H9 (cell line): Measurements from ENCODE around the gene PDZD2. TPM values are rescaled to one million over a fixed set of nuclear protein-coding genes. Genes with fewer than 3 reads are reported as not detected.

Experiments used
- DNase-seq: peaks from one replicate; pipeline ENCODE4 v3.0.0-alpha.2; 2017
- H2AFZ ChIP-seq: one replicate; pipeline ENCODE4 v1.6.1; 2013; ENCODE audit warnings: mild to moderate bottlenecking, low read length, control low read depth, moderate library complexity
- H2AK5ac ChIP-seq: 2 replicates; pipeline ENCODE4 v1.6.1; 2013; ENCODE audit warnings: low read length, control low read depth, mixed read lengths; ENCODE audit not compliant: insufficient read length
- H2BK120ac ChIP-seq: one replicate; pipeline ENCODE4 v1.6.1; 2013; ENCODE audit warnings: low read depth, mild to moderate bottlenecking, low read length, control low read depth, inconsistent platforms; ENCODE audit not compliant: poor library complexity, severe bottlenecking
- H2BK12ac ChIP-seq: 2 replicates; pipeline ENCODE4 v1.6.1; 2013; ENCODE audit warnings: low read length, control low read depth, mixed read lengths, low read depth; ENCODE audit not compliant: insufficient read length
- H2BK15ac ChIP-seq: 2 replicates; pipeline ENCODE4 v1.6.1; 2013; ENCODE audit warnings: low read depth, low read length, control low read depth
- H2BK20ac ChIP-seq: one replicate; pipeline ENCODE4 v1.6.1; 2013; ENCODE audit warnings: low read depth, mild to moderate bottlenecking, low read length, control low read depth, inconsistent platforms; ENCODE audit not compliant: poor library complexity, severe bottlenecking
- H2BK5ac ChIP-seq: 2 replicates; pipeline ENCODE4 v1.6.1; 2013; ENCODE audit warnings: low read length, control low read depth, mixed read lengths; ENCODE audit not compliant: insufficient read length
- H3K14ac ChIP-seq: 2 replicates; pipeline ENCODE4 v1.6.1; 2013; ENCODE audit warnings: low read length, control low read depth; ENCODE audit not compliant: insufficient read depth
- H3K18ac ChIP-seq: 2 replicates; pipeline ENCODE4 v1.6.1; 2013; ENCODE audit warnings: low read depth, mild to moderate bottlenecking, mixed read lengths, low read length, control low read depth; ENCODE audit not compliant: insufficient read length
- H3K23ac ChIP-seq: 2 replicates; pipeline ENCODE4 v1.6.1; 2013; ENCODE audit warnings: low read length, control low read depth, mixed read lengths, low read depth; ENCODE audit not compliant: insufficient read length
- H3K23me2 ChIP-seq: 2 replicates; pipeline ENCODE4 v1.6.1; 2013; ENCODE audit warnings: low read depth, mild to moderate bottlenecking, mixed read lengths, low read length, control low read depth; ENCODE audit not compliant: insufficient read length, poor library complexity, severe bottlenecking
- H3K27ac ChIP-seq: 2 replicates; pipeline ENCODE4 v1.5.1; 2013; ENCODE audit warnings: low read length, control low read depth, mixed read lengths, low read depth; ENCODE audit not compliant: insufficient read length
- H3K27me3 ChIP-seq: 2 replicates; pipeline ENCODE4 v1.6.1; 2013; ENCODE audit warnings: low read length, control low read depth, inconsistent platforms; ENCODE audit not compliant: insufficient read depth
- H3K4ac ChIP-seq: 2 replicates; pipeline ENCODE4 v1.6.1; 2013; ENCODE audit warnings: low read depth, mild to moderate bottlenecking, control low read depth, inconsistent platforms, low read length, moderate library complexity
- H3K4me1 ChIP-seq: 2 replicates; pipeline ENCODE4 v1.6.1; 2013; ENCODE audit warnings: low read length, control low read depth, inconsistent platforms; ENCODE audit not compliant: insufficient read depth
- H3K4me2 ChIP-seq: 2 replicates; pipeline ENCODE4 v1.6.1; 2013; ENCODE audit warnings: low read length, control low read depth, mixed read lengths; ENCODE audit not compliant: insufficient read length, insufficient read depth
- H3K56ac ChIP-seq: 2 replicates; pipeline ENCODE4 v1.6.1; 2013; ENCODE audit warnings: low read depth, mild to moderate bottlenecking, mixed read lengths, low read length, control low read depth; ENCODE audit not compliant: insufficient read length
- H3K79me1 ChIP-seq: 2 replicates; pipeline ENCODE4 v1.6.1; 2013; ENCODE audit warnings: low read depth, mild to moderate bottlenecking, moderate library complexity, low read length, control low read depth, inconsistent platforms; ENCODE audit not compliant: insufficient read depth, poor library complexity, severe bottlenecking
- H3K79me2 ChIP-seq: 2 replicates; pipeline ENCODE4 v1.6.1; 2013; ENCODE audit warnings: low read length, control low read depth, inconsistent platforms; ENCODE audit not compliant: insufficient read depth
- H3K9ac ChIP-seq: 2 replicates; pipeline ENCODE4 v1.6.1; 2013; ENCODE audit warnings: low read length, control low read depth, mixed read lengths; ENCODE audit not compliant: insufficient read length; ENCODE audit errors: extremely low read depth
- H3K9me3 ChIP-seq: one replicate; pipeline ENCODE4 v1.6.1; 2013; ENCODE audit warnings: low read depth, low read length, inconsistent platforms; ENCODE audit not compliant: control insufficient read depth
- H3T11ph ChIP-seq: one replicate; pipeline ENCODE4 v1.6.1; 2013; ENCODE audit warnings: mild to moderate bottlenecking, low read length, control low read depth, inconsistent platforms
- H4K20me1 ChIP-seq: one replicate; pipeline ENCODE4 v1.6.1; 2013; ENCODE audit not compliant: control insufficient read depth, insufficient read length, insufficient read depth
- H4K5ac ChIP-seq: 2 replicates; pipeline ENCODE4 v1.6.1; 2013; ENCODE audit warnings: low read depth, mild to moderate bottlenecking, mixed read lengths, low read length, control low read depth; ENCODE audit not compliant: insufficient read length
- H4K8ac ChIP-seq: replicated peaks from 2 replicates; pipeline ENCODE4 v1.6.1; 2013; ENCODE audit warnings: low read length, control low read depth, mixed read lengths, low read depth; ENCODE audit not compliant: insufficient read length
- H4K91ac ChIP-seq: 2 replicates; pipeline ENCODE4 v1.6.1; 2013; ENCODE audit warnings: low read depth, mild to moderate bottlenecking, moderate library complexity, mixed read lengths, low read length, control low read depth; ENCODE audit not compliant: insufficient read length
- H3K27ac Mint-ChIP-seq, 3 experiments: 2 replicates in 2 of 3; 3 replicates in 1 of 3; pipeline ENCODE4 v1.8.0; 2020 to 2021; ENCODE audit warnings: mixed read lengths in 3 of 3, mild to moderate bottlenecking in 1 of 3, moderate library complexity in 1 of 3
- H3K27me3 Mint-ChIP-seq: 2 replicates; pipeline ENCODE4 v1.8.0; 2021; ENCODE audit warnings: low read depth, mild to moderate bottlenecking, moderate library complexity, mixed read lengths
- H3K36me3 Mint-ChIP-seq, 3 experiments: 2 replicates in 2 of 3; 3 replicates in 1 of 3; pipeline ENCODE4 v1.8.0; 2020 to 2021; ENCODE audit warnings: low read depth in 3 of 3, mixed read lengths in 3 of 3; ENCODE audit not compliant: insufficient read depth in 1 of 3
- H3K4me1 Mint-ChIP-seq, 2 experiments: 2 replicates each; pipeline ENCODE4 v1.8.0; 2020; ENCODE audit warnings: mixed read lengths in 2 of 2
- H3K4me3 Mint-ChIP-seq, 2 experiments: 2 replicates in 1 of 2; 3 replicates in 1 of 2; pipeline ENCODE4 v1.8.0; 2020 to 2021; ENCODE audit warnings: mild to moderate bottlenecking in 2 of 2, mixed read lengths in 2 of 2, moderate library complexity in 1 of 2
- H3K9me3 Mint-ChIP-seq, 2 experiments: 2 replicates in 1 of 2; 3 replicates in 1 of 2; pipeline ENCODE4 v1.8.0; 2020; ENCODE audit warnings: mild to moderate bottlenecking in 2 of 2, mixed read lengths in 2 of 2, moderate library complexity in 1 of 2
- WGBS: extraction: QIAGEN DNeasy Blood & Tissue Kit; methylation state at CpG from one replicate; pipeline ENCODE4 v1.1.7; 2013; ENCODE audit warnings: missing lambda C conversion rate, low lambda C conversion rate, mixed read lengths; ENCODE audit not compliant: insufficient read length; ENCODE audit errors: extremely low coverage; 5-methylcytosine and 5-hydroxymethylcytosine counted together
- total RNA-seq: library from RNA; stranded (reverse); gene quantifications from 2 replicates; pipeline ENCODE4 v1.2.1, GENCODE V29; 2021
- TF ChIP-seq, protein P1 (sequence below): fragments of 200-600 bp; sonication (generic); conservative IDR thresholded peaks from 3 replicates; pipeline ENCODE4 v1.8.0; 2021; ENCODE audit warnings: antibody characterized with exemption, mild to moderate bottlenecking

Gene PDZD2
- total RNA-seq, 1 experiment from 2014 or later: 9.9 TPM

DNA sequence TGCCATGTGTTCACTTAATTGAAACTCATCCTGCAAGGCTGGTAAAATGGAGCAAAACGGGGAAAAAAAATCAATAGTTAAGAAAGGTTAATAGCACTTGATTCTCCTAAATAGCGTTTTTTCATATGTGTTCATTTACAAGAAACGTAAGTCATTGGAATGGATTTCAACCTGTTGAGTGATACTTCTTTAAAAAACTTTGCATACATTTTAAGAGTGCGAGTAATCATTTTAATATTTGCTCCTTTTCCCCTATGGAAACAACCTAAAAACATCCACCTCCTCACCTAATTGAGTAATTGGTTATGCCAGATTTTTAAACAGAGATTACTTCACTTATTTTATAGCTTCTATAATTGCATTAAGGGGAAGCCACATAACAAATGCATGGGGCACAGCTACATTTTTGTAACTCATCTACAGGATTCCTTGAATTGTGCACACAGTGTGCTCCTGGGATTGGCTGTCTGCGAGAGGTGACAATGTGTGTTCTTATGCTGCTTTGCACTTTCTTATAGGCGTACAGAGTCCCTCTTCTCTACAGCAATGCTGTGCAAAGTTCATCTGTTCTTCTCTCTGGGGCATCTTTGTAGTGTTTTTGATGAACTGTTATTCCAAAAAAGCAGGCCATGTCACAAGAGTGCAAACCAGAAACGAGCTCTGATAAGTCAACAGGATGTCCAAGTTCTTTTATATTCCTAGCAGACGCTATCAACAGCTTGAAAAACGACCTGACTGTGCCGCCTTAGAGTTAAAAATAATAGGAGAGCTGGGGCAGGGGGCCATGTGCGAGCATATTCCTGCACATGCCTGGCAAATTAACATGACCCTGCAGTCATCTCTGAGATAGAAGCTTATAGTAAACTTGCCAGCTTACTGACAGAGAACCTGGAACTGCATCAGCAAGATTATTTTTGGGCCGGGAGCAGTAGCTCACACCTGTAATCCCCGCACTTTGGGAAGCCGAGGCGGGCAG, 417.2 kb downstream of the PDZD2 start:
- no peak overlapping the region for H3K4ac ChIP-seq
- peaks cover 2% of the 10 kb centered on the region; the same call in 1 of the 2 replicates for H3K4me1 ChIP-seq
- no peak overlapping the region for H3K56ac ChIP-seq
- no CpG with 5 or more reads among the region's 15 CpGs for WGBS
- no peaks in the 10 kb centered on the region for H3K79me2 ChIP-seq
- H2AFZ ChIP-seq: no peak overlapping the region
- H3K14ac ChIP-seq: no peak overlapping the region
- H3K23ac ChIP-seq: no peak overlapping the region
- H3K27ac ChIP-seq: no peak overlapping the region
- H2BK20ac ChIP-seq: no peak overlapping the region
- no peak for DNase-seq
- TF ChIP-seq, protein P1, sequence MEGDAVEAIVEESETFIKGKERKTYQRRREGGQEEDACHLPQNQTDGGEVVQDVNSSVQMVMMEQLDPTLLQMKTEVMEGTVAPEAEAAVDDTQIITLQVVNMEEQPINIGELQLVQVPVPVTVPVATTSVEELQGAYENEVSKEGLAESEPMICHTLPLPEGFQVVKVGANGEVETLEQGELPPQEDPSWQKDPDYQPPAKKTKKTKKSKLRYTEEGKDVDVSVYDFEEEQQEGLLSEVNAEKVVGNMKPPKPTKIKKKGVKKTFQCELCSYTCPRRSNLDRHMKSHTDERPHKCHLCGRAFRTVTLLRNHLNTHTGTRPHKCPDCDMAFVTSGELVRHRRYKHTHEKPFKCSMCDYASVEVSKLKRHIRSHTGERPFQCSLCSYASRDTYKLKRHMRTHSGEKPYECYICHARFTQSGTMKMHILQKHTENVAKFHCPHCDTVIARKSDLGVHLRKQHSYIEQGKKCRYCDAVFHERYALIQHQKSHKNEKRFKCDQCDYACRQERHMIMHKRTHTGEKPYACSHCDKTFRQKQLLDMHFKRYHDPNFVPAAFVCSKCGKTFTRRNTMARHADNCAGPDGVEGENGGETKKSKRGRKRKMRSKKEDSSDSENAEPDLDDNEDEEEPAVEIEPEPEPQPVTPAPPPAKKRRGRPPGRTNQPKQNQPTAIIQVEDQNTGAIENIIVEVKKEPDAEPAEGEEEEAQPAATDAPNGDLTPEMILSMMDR: no peak
- no peaks in the 10 kb centered on the region for H3K9me3 ChIP-seq
- no peak overlapping the region for H3T11ph ChIP-seq
- no peak overlapping the region for H3K18ac ChIP-seq
- no peak overlapping the region for H4K8ac ChIP-seq
- H4K5ac ChIP-seq: no peak overlapping the region
- Mint-ChIP-seq H3K36me3 (peaks cover 5 to 28% (median 13%) of the 10 kb centered on the region in 3 experiments; a peak in 6 of 7 replicates), H3K27me3 (no peaks in the 10 kb centered on the region), H3K4me1 (peaks cover 5 to 6% of the 10 kb centered on the region in 2 experiments), H3K4me3 (no peak overlapping the region), H3K9me3 (no peaks in the 10 kb centered on the region), H3K27ac (no peak overlapping the region; a peak in 1 of 7 replicates)
- no peak overlapping the region for H2AK5ac ChIP-seq
- no peak overlapping the region for H4K91ac ChIP-seq
- H3K27me3 ChIP-seq: no peaks in the 10 kb centered on the region
- H2BK12ac ChIP-seq: no peak overlapping the region
- H2BK15ac ChIP-seq: no peak overlapping the region
- no peaks in the 10 kb centered on the region for H3K23me2 ChIP-seq
- H2BK120ac ChIP-seq: no peak overlapping the region
- H3K79me1 ChIP-seq: no peaks in the 10 kb centered on the region
- H3K4me2 ChIP-seq: no peak overlapping the region
- H4K20me1 ChIP-seq: no peaks in the 10 kb centered on the region
- H3K9ac ChIP-seq: no peak overlapping the region
- no peak overlapping the region for H2BK5ac ChIP-seq
